HepG2 (cell line): ENCODE measurements around the gene CCDC93. TPM values are rescaled to one million over a fixed set of nuclear protein-coding genes. Genes with fewer than 3 reads are reported as not detected.

Experiments used
- ARID4A ChIP-seq: sonication (generic); formaldehyde crosslinking; IDR thresholded peaks from 2 replicates; pipeline ENCODE4 v1.5.0; 2020; ENCODE audit warnings: mild to moderate bottlenecking, missing genetic modification reagents, borderline replicate concordance
- ARID5B ChIP-seq: IDR thresholded peaks from 2 replicates; pipeline ENCODE4 v1.4.0; 2020; ENCODE audit warnings: mild to moderate bottlenecking, missing genetic modification reagents
- BHLHE40 ChIP-seq: IDR thresholded peaks from 2 replicates; pipeline ENCODE4 v1.6.1; 2011; ENCODE audit warnings: low read length, improper control_type of control experiment
- CCDC6 ChIP-seq: sonication (generic); formaldehyde crosslinking; IDR thresholded peaks from 2 replicates; pipeline ENCODE4 v1.8.1; 2022; ENCODE audit warnings: mild to moderate bottlenecking, missing genetic modification reagents, moderate library complexity
- FOXK2 ChIP-seq: fragments of 450-650 bp; IDR thresholded peaks from 2 replicates; pipeline ENCODE4 v1.6.1; 2016
- GATAD2A ChIP-seq: IDR thresholded peaks from 2 replicates; pipeline ENCODE4 v1.6.1; 2016
- HCFC1 ChIP-seq: fragments of 150-350 bp; IDR thresholded peaks from 2 replicates; pipeline ENCODE4 v1.6.1; 2014; ENCODE audit warnings: low read depth, low read length
- HNF4G ChIP-seq, 2 experiments: sonication (generic) in 1 of 2; formaldehyde crosslinking in 1 of 2; IDR thresholded peaks; 2 replicates each; pipeline versions ENCODE4 v1.4.0 to v1.6.1; 2011 to 2020; ENCODE audit warnings: borderline replicate concordance in 2 of 2, low read depth in 2 of 2, mild to moderate bottlenecking in 2 of 2, low read length in 1 of 2, missing genetic modification reagents in 1 of 2, moderate library complexity in 1 of 2
- HNRNPUL1 ChIP-seq: fragments of 200-400 bp; formaldehyde crosslinking; IDR thresholded peaks from 2 replicates; pipeline ENCODE4 v1.6.1; 2017; ENCODE audit warnings: low read depth, mild to moderate bottlenecking, low read length, moderate library complexity
- KAT8 ChIP-seq: IDR thresholded peaks from 2 replicates; pipeline ENCODE4 v1.6.1; 2016; ENCODE audit warnings: missing genetic modification reagents, missing compliant biosample characterization
- ONECUT2 ChIP-seq: sonication (generic); formaldehyde crosslinking; IDR thresholded peaks from 2 replicates; pipeline ENCODE4 v1.4.0; 2020; ENCODE audit warnings: missing genetic modification reagents
- RAD21 ChIP-seq: fragments of 450-650 bp; formaldehyde crosslinking; IDR thresholded peaks from 2 replicates; pipeline ENCODE4 v1.5.0; 2020; ENCODE audit warnings: mild to moderate bottlenecking
- SALL2 ChIP-seq: sonication (generic); formaldehyde crosslinking; IDR thresholded peaks from 2 replicates; pipeline ENCODE4 v1.8.1; 2023; ENCODE audit warnings: mild to moderate bottlenecking, missing genetic modification reagents, inconsistent platforms
- SAP130 ChIP-seq: IDR thresholded peaks from 2 replicates; pipeline ENCODE4 v1.6.1; 2016; ENCODE audit warnings: low read depth
- SMAD3 ChIP-seq: sonication (generic); formaldehyde crosslinking; IDR thresholded peaks from 2 replicates; pipeline ENCODE4 v1.4.0; 2020; ENCODE audit warnings: missing genetic modification reagents
- SNAI1 ChIP-seq: sonication (generic); formaldehyde crosslinking; IDR thresholded peaks from 2 replicates; pipeline ENCODE4 v1.5.0; 2020; ENCODE audit warnings: mild to moderate bottlenecking, missing genetic modification reagents, borderline replicate concordance
- SRY ChIP-seq: sonication (generic); formaldehyde crosslinking; IDR thresholded peaks from 2 replicates; pipeline ENCODE4 v1.8.0; 2022; ENCODE audit warnings: mild to moderate bottlenecking, missing genetic modification reagents
- XBP1 ChIP-seq: sonication (generic); formaldehyde crosslinking; IDR thresholded peaks from 2 replicates; pipeline ENCODE4 v1.5.0; 2020; ENCODE audit warnings: missing genetic modification reagents
- XRCC5 ChIP-seq: fragments of 200-400 bp; formaldehyde crosslinking; optimal IDR thresholded peaks from 2 replicates; pipeline ENCODE3; 2017; ENCODE audit warnings: mild to moderate bottlenecking, low read length
- ZFY ChIP-seq: sonication (generic); formaldehyde crosslinking; IDR thresholded peaks from 2 replicates; pipeline ENCODE4 v1.4.0; 2020; ENCODE audit warnings: missing genetic modification reagents
- ZGPAT ChIP-seq: IDR thresholded peaks from 2 replicates; pipeline ENCODE4 v1.6.1; 2016; ENCODE audit warnings: mild to moderate bottlenecking
- ZKSCAN8 ChIP-seq: IDR thresholded peaks from 2 replicates; pipeline ENCODE4 v1.6.1; 2016; ENCODE audit warnings: borderline replicate concordance, missing genetic modification reagents, missing compliant biosample characterization
- ZNF441 ChIP-seq: sonication (generic); formaldehyde crosslinking; IDR thresholded peaks from 2 replicates; pipeline ENCODE4 v1.7.0; 2021; ENCODE audit warnings: missing genetic modification reagents, borderline replicate concordance
- polyA plus RNA-seq, 8 experiments: library from polyadenylated mRNA; depleted of rRNA in 3 of 8; stranded (reverse) in 7 of 8; unstranded in 1 of 8; fragments of >200 nt; fragmentation: Illumina TruSeq in 4 of 8; extraction: Trizol in 4 of 8; gene quantifications; 2 replicates each; pipeline versions ENCODE4 v1.2.1 to v1.2.3, GENCODE V29; 2011 to 2016; ENCODE audit warnings: low read depth in 4 of 8, missing spikeins in 1 of 8, mixed read lengths in 1 of 8; ENCODE audit not compliant: insufficient read depth in 1 of 8
- total RNA-seq, 5 experiments: library from RNA; depleted of rRNA; stranded (reverse); fragments of >200 nt; fragmentation: Illumina TruSeq; extraction: Trizol; gene quantifications; 2 replicates each; pipeline ENCODE4 v1.2.3, GENCODE V29; 2016; ENCODE audit warnings: low read depth in 1 of 5

CCDC93 gene
- total and polyA plus RNA-seq, 2 of the 13 experiments (the other 11 are each of a cell fraction or from before 2014, with no cell fraction given) = 37.2 to 53.2 TPM

- TF ChIP-seq ZNF441 (CRISPR knock-in tag) = 0 out of 2 replicates have a peak, but pooled peaks have one; percentile 31
- peak; percentile 61 for TF ChIP-seq RAD21 (CRISPR knock-in tag)
- TF ChIP-seq CCDC6 (CRISPR knock-in tag) = no peak
- peak; percentile 61; the same call in 1 of the 2 replicates for TF ChIP-seq ONECUT2 (CRISPR knock-in tag)
- TF ChIP-seq XRCC5 = peak; percentile 39
- 0 out of 2 replicates have a peak, but pooled peaks have one; percentile 25 for TF ChIP-seq ZGPAT (CRISPR knock-in tag)
- no peak for TF ChIP-seq SNAI1 (CRISPR knock-in tag)
- TF ChIP-seq SRY (CRISPR knock-in tag) = no peak
- TF ChIP-seq SALL2 = 0 out of 2 replicates have a peak, but pooled peaks have one; percentile 40
- TF ChIP-seq ZKSCAN8 = no peak
- no peak for TF ChIP-seq XBP1
- 0 out of 2 replicates have a peak, but pooled peaks have one; percentile 50 for TF ChIP-seq KAT8 (CRISPR knock-in tag)
- peak; percentile 72 for TF ChIP-seq GATAD2A (CRISPR knock-in tag)
- TF ChIP-seq ARID4A (CRISPR knock-in tag) = 0 out of 2 replicates have a peak, but pooled peaks have one; percentile 26
- peak; percentile 94 for TF ChIP-seq BHLHE40
- 0 out of 2 replicates have a peak, but pooled peaks have one; percentile 25 for TF ChIP-seq SAP130 (CRISPR knock-in tag)
- TF ChIP-seq HCFC1 = peak; percentile 16; the same call in 1 of the 2 replicates
- no peak for TF ChIP-seq HNRNPUL1
- no peak for TF ChIP-seq FOXK2
- TF ChIP-seq ARID5B (CRISPR knock-in tag) = peak; percentile 44; the same call in 1 of the 2 replicates
- no peak for TF ChIP-seq ZFY (CRISPR knock-in tag)
- peak; percentile 52; the same call in 1 of the 2 replicates for TF ChIP-seq SMAD3
- no peak for TF ChIP-seq HNF4G (IDR thresholded peaks at IDR 0.05; ENCODE audit: borderline replicate concordance, low read depth, low read length)
- TF ChIP-seq HNF4G (CRISPR knock-in tag; IDR thresholded peaks at IDR 0.05; ENCODE audit: borderline replicate concordance, low read depth) = 0 out of 2 replicates have a peak, but pooled peaks have one; percentile 4
Measured at GRCh38 chr2:118003396-118003824, 10.5 kb downstream of the CCDC93 start (continued).
